ENCODE data around the gene SLC8B1.
"Not testable (repeated sequence)": the region's sequence is repeated elsewhere in the genome, so short reads cannot be mapped to it uniquely, and the experiment has no call there.

The SLC8B1 gene

GRCh38 chr12:113358381-113359132 lies 23.6 kb upstream of the SLC8B1 start, which contains the start of gene PLBD2:
PLBD2 (plus strand) TSS chr12:113358587; CDS start chr12:113358601, 14 bp downstream.
- DNase-seq (ENCODE audit: low read depth) = peak; percentile 89
- H3K4me3 ChIP-seq (ENCODE audit: control insufficient read depth, low read depth, low read length) = peak within 1 kb of the TSS; percentile 85
- TF ChIP-seq CTCF (conservative IDR thresholded peaks at IDR 0.05; ENCODE audit: control insufficient read depth, insufficient read depth, low read depth, low read length) = no peak

- DNase-seq (ENCODE audit: low read depth); H3K4me3 ChIP-seq (ENCODE audit: control insufficient read depth, low read depth, low read length): not testable (repeated sequence)
Observed at GRCh38 chr12:113354192-113354591, 19.3 kb upstream of the SLC8B1 start.

- H3K4me3 ChIP-seq (ENCODE audit: control insufficient read depth, low read depth, low read length) = no peak overlapping the region
- no peak for DNase-seq (ENCODE audit: low read depth)
- TF ChIP-seq CTCF (conservative IDR thresholded peaks at IDR 0.05; ENCODE audit: control insufficient read depth, insufficient read depth, low read depth, low read length) = no peak
Observed at GRCh38 chr12:113351089-113351488, 16.2 kb upstream of the SLC8B1 start.

GRCh38 chr12:113348849-113349536 lies 14.1 kb upstream of the SLC8B1 start:
- TF ChIP-seq CTCF (conservative IDR thresholded peaks at IDR 0.05; ENCODE audit: control insufficient read depth, insufficient read depth, low read depth, low read length) = no peak
- DNase-seq (ENCODE audit: low read depth) = no peak
- no peak overlapping the region for H3K4me3 ChIP-seq (ENCODE audit: control insufficient read depth, low read depth, low read length)

- TF ChIP-seq CTCF (conservative IDR thresholded peaks at IDR 0.05; ENCODE audit: control insufficient read depth, insufficient read depth, low read depth, low read length) = no peak
- DNase-seq (ENCODE audit: low read depth) = no peak
- H3K4me3 ChIP-seq (ENCODE audit: control insufficient read depth, low read depth, low read length) = no peak overlapping the region
Observed at GRCh38 chr12:113347892-113348291, 13.0 kb upstream of the SLC8B1 start.

GRCh38 chr12:113347107-113347506 lies 12.2 kb upstream of the SLC8B1 start:
- TF ChIP-seq CTCF (conservative IDR thresholded peaks at IDR 0.05; ENCODE audit: control insufficient read depth, insufficient read depth, low read depth, low read length) = no peak
- DNase-seq (ENCODE audit: low read depth) = no peak
- no peak overlapping the region for H3K4me3 ChIP-seq (ENCODE audit: control insufficient read depth, low read depth, low read length)

GRCh38 chr12:113346353-113346752 lies 11.4 kb upstream of the SLC8B1 start:
- no peak for TF ChIP-seq CTCF (conservative IDR thresholded peaks at IDR 0.05; ENCODE audit: control insufficient read depth, insufficient read depth, low read depth, low read length)
- DNase-seq (ENCODE audit: low read depth) = no peak
- H3K4me3 ChIP-seq (ENCODE audit: control insufficient read depth, low read depth, low read length) = no peak overlapping the region
